ENCODE results near the gene KCTD20. TPM values are rescaled to one million over a fixed set of nuclear protein-coding genes. Genes with fewer than 3 reads are reported as not detected.
A peak's percentile ranks its signal among the peaks of the same experiment; 100 is the strongest.

KCTD20 gene
- total and polyA plus RNA-seq, 9 of the 15 experiments (the other 6 are each of a cell fraction or from before 2014, with no cell fraction given): 28.9 to 160 (median 70.6) TPM

GRCh38 chr6:36442671-36443470, at the start of gene KCTD20, which contains the start of gene PXT1 (continued):
- TF ChIP-seq ZNF165 (CRISPR knock-in tag; IDR thresholded peaks at IDR 0.05; ENCODE audit: borderline replicate concordance): no peak
- TF ChIP-seq MTA1 (IDR thresholded peaks at IDR 0.05; ENCODE audit: borderline replicate concordance): peak; percentile 73
- no peak for TF ChIP-seq ZBTB49 (CRISPR knock-in tag; IDR thresholded peaks at IDR 0.05; ENCODE audit: borderline replicate concordance)
- TF ChIP-seq, protein P1, sequence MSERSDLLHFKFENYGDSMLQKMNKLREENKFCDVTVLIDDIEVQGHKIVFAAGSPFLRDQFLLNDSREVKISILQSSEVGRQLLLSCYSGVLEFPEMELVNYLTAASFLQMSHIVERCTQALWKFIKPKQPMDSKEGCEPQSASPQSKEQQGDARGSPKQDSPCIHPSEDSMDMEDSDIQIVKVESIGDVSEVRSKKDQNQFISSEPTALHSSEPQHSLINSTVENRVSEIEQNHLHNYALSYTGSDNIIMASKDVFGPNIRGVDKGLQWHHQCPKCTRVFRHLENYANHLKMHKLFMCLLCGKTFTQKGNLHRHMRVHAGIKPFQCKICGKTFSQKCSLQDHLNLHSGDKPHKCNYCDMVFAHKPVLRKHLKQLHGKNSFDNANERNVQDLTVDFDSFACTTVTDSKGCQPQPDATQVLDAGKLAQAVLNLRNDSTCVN (CRISPR knock-in tag; IDR thresholded peaks at IDR 0.05): 0 out of 2 replicates have a peak, but pooled peaks have one; percentile 28
- no peak for TF ChIP-seq NFXL1 (CRISPR knock-in tag; IDR thresholded peaks at IDR 0.05)
- no peak for TF ChIP-seq PTTG1 (tag; IDR thresholded peaks at IDR 0.05; ENCODE audit: low read depth)
- TF ChIP-seq KDM1A (IDR thresholded peaks at IDR 0.05): no peak
- TF ChIP-seq ETS2 (tag; IDR thresholded peaks at IDR 0.05; ENCODE audit: borderline replicate concordance, poor library complexity, severe bottlenecking): peak; percentile 16
- TF ChIP-seq, protein P2, sequence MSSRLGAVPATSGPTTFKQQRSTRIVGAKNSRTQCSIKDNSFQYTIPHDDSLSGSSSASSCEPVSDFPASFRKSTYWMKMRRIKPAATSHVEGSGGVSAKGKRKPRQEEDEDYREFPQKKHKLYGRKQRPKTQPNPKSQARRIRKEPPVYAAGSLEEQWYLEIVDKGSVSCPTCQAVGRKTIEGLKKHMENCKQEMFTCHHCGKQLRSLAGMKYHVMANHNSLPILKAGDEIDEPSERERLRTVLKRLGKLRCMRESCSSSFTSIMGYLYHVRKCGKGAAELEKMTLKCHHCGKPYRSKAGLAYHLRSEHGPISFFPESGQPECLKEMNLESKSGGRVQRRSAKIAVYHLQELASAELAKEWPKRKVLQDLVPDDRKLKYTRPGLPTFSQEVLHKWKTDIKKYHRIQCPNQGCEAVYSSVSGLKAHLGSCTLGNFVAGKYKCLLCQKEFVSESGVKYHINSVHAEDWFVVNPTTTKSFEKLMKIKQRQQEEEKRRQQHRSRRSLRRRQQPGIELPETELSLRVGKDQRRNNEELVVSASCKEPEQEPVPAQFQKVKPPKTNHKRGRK (tag; IDR thresholded peaks at IDR 0.05): no peak
- TF ChIP-seq PRMT5 (CRISPR knock-in tag; IDR thresholded peaks at IDR 0.05): no peak
- no peak for TF ChIP-seq BCL6 (CRISPR knock-in tag; IDR thresholded peaks at IDR 0.05)
- TF ChIP-seq SPI1 (IDR thresholded peaks at IDR 0.05; ENCODE audit: borderline replicate concordance, low read depth, low read length): no peak
- no peak for TF ChIP-seq GATA2 (CRISPR knock-in tag; IDR thresholded peaks at IDR 0.05)
- TF ChIP-seq ZBTB34 (CRISPR knock-in tag; IDR thresholded peaks at IDR 0.05): no peak
- no peak for TF ChIP-seq ZNF408 (CRISPR knock-in tag; IDR thresholded peaks at IDR 0.05; ENCODE audit: low read depth)
- peak; percentile 13 for TF ChIP-seq ZNF146 (CRISPR knock-in tag; IDR thresholded peaks at IDR 0.05; ENCODE audit: unreplicated experiment)
- no peak for TF ChIP-seq ZNF263 (CRISPR knock-in tag; IDR thresholded peaks at IDR 0.05; ENCODE audit: borderline replicate concordance)
- TF ChIP-seq CTCFL (IDR thresholded peaks at IDR 0.05; ENCODE audit: borderline replicate concordance, insufficient read depth, low read depth, low read length, poor library complexity, severe bottlenecking): peak; percentile 46
- TF ChIP-seq PHB2 (IDR thresholded peaks at IDR 0.05; ENCODE audit: low read depth): no peak
